HUES48 (cell line): ENCODE data around the gene DYRK3.

Experiments
- H3K27ac ChIP-seq: one replicate; pipeline ENCODE4 v1.7.0; 2013; ENCODE audit warnings: low read depth, low read length, inconsistent platforms
- H3K27me3 ChIP-seq: 2 replicates; pipeline ENCODE4 v1.6.1; 2013; ENCODE audit warnings: mild to moderate bottlenecking, low read length; ENCODE audit not compliant: control insufficient read depth, insufficient read depth
- H3K36me3 ChIP-seq: 2 replicates; pipeline ENCODE4 v1.6.1; 2013; ENCODE audit warnings: low read length; ENCODE audit not compliant: control insufficient read depth, insufficient read depth
- H3K4me1 ChIP-seq: 2 replicates; pipeline ENCODE4 v1.6.1; 2013; ENCODE audit warnings: mild to moderate bottlenecking, low read length; ENCODE audit not compliant: control insufficient read depth, insufficient read depth
- H3K4me3 ChIP-seq: 2 replicates; pipeline ENCODE4 v1.5.1; 2013; ENCODE audit warnings: mild to moderate bottlenecking, low read depth, low read length
- H3K9ac ChIP-seq: 2 replicates; pipeline ENCODE4 v1.6.1; 2013; ENCODE audit warnings: mild to moderate bottlenecking, low read depth, low read length, moderate library complexity
- H3K9me3 ChIP-seq: 2 replicates; pipeline ENCODE4 v1.6.1; 2013; ENCODE audit warnings: low read length; ENCODE audit not compliant: control insufficient read depth, insufficient read depth

The DYRK3 gene

GRCh38 chr1:206694171-206695124, 59.1 kb downstream of the DYRK3 start:
- Histone ChIP-seq H3K36me3 (no peaks in the 10 kb centered on the region), H3K27me3 (no peaks in the 10 kb centered on the region), H3K9me3 (no peaks in the 10 kb centered on the region), H3K9ac (no peak overlapping the region), H3K4me1 (peaks cover 43% of the 10 kb centered on the region), H3K4me3 (no peak overlapping the region), H3K27ac (no peak overlapping the region)

DNA sequence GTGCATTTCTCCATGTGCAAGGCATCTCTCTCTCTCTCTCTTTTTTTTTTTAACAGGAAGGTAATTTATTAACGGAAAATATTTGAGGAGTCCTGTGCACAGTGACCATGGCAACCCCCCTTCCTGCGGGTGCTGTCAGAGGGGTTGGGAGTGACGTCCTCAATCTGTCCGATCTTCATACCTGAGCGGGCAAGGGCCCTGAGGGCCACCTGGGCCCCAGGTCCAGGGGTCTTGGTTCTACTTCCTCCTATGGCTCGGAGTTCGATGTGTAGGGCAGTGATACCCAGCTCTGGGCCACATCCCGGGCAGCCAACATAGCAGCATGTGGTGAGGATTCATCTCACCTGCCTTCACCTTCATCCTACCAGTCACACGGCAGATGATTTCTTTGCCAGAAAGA, 60.4 kb downstream of the DYRK3 start:
- peaks cover 34% of the 10 kb centered on the region for H3K4me1 ChIP-seq
- H3K27me3 ChIP-seq, result no peaks in the 10 kb centered on the region
- H3K4me3 ChIP-seq, result no peak overlapping the region
- no peak overlapping the region for H3K27ac ChIP-seq
- no peaks in the 10 kb centered on the region for H3K36me3 ChIP-seq
- H3K9me3 ChIP-seq, result no peaks in the 10 kb centered on the region
- no peak overlapping the region for H3K9ac ChIP-seq

DNA sequence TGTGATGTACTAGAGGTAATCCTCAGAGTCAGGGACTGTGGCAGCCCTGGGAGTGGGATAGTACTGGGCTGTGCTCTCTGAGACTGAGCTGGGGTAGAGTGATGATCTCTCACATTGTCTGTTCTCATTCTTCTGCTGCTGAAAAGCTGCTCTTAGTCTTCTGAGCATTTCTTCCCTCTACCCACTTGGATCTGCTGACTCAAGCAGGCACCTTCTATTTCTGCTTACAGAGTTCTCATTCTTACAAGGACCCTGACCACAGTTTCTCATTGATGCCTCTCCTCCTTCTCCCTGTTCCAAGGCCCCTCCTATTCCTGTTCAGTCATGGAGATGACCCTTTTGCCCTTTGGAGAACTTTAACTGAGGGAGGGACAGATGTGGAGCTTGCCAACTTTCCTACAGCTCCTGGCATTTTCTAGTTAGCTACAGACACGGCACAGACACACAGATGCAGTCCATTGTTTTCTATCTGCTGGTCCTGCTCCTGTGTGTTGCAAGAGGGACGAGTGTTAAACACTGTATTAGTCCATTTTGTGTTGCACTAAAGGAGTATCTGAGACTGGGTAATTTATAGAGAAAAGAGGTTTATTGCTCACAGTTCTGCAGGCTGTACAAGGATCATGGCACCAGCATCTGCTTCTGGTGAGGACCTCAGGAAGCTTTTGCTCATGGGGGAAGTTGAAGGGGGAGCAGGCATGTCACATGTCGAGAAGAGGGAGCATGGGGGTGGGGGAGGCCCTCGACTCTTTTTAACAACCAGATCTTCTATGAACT, 61.7 kb downstream of the DYRK3 start:
- Histone ChIP-seq H3K36me3 (no peaks in the 10 kb centered on the region), H3K9ac (no peak overlapping the region), H3K27ac (no peak overlapping the region), H3K9me3 (no peaks in the 10 kb centered on the region), H3K27me3 (no peaks in the 10 kb centered on the region), H3K4me1 (peaks cover 36% of the 10 kb centered on the region), H3K4me3 (no peak overlapping the region)

DNA sequence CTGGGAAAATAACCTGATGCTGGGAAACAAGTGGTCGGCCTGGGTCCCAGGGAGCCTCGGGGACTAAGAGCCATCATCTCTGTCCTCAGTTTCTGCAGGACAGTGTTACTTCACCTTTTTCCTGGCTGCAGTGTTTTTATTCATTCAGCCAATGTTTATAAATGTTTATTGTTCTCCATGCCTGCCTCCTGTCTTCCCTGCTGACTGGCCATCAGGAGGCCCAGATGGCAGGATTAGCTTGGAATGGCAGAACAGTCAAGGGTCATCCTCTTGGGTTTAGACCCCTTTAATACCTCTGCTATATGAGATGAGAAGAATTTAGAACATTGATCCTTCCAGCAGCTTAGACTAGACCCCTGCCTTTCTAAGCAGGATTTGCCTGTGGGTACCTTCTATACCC, 62.7 kb downstream of the DYRK3 start:
- H3K27ac ChIP-seq, result no peak overlapping the region
- no peaks in the 10 kb centered on the region for H3K27me3 ChIP-seq
- no peaks in the 10 kb centered on the region for H3K9me3 ChIP-seq
- peaks cover 46% of the 10 kb centered on the region for H3K4me1 ChIP-seq
- no peak overlapping the region for H3K9ac ChIP-seq
- H3K4me3 ChIP-seq, result no peak overlapping the region
- H3K36me3 ChIP-seq, result no peaks in the 10 kb centered on the region
